HepG2 (cell line): ENCODE measurements around the gene CERS3. TPM values are rescaled to one million over a fixed set of nuclear protein-coding genes. Genes with fewer than 3 reads are reported as not detected.

Experiments used
- BORCS8-MEF2B ChIP-seq: sonication (generic); formaldehyde crosslinking; IDR thresholded peaks from 2 replicates; pipeline ENCODE4 v1.8.0; 2022; ENCODE audit warnings: mild to moderate bottlenecking, missing genetic modification reagents
- BRD4 ChIP-seq: sonication (generic); formaldehyde crosslinking; IDR thresholded peaks from 2 replicates; pipeline ENCODE4 v1.4.0; 2020; ENCODE audit warnings: missing genetic modification reagents
- ELF4 ChIP-seq: sonication (generic); formaldehyde crosslinking; IDR thresholded peaks from 2 replicates; pipeline ENCODE4 v1.5.0; 2020; ENCODE audit warnings: missing genetic modification reagents, mild to moderate bottlenecking, moderate library complexity, borderline replicate concordance
- FOXP1 ChIP-seq, 2 experiments: fragments of 450-650 bp in 1 of 2; IDR thresholded peaks; 2 replicates each; pipeline ENCODE4 v1.6.1; 2017 to 2018; ENCODE audit warnings: antibody characterized with exemption in 1 of 2
- KLF6 ChIP-seq: IDR thresholded peaks from 2 replicates; pipeline ENCODE4 v1.8.0; 2016; ENCODE audit warnings: missing biosample characterization, missing genetic modification reagents
- MBD4 ChIP-seq: IDR thresholded peaks from 2 replicates; pipeline ENCODE4 v1.6.1; 2012; ENCODE audit warnings: low read length, inconsistent platforms, borderline replicate concordance
- NFATC3 ChIP-seq: sonication (generic); formaldehyde crosslinking; IDR thresholded peaks from 2 replicates; pipeline ENCODE4 v1.5.1; 2020; ENCODE audit warnings: mild to moderate bottlenecking, missing genetic modification reagents
- POLR2AphosphoS5 ChIP-seq: IDR thresholded peaks from 2 replicates; pipeline ENCODE4 v1.6.1; 2012; ENCODE audit warnings: low read depth, low read length
- RBM39 ChIP-seq: fragments of 200-400 bp; formaldehyde crosslinking; IDR thresholded peaks from one replicate; pipeline ENCODE4 v1.6.1; 2018; ENCODE audit warnings: antibody characterized with exemption, mild to moderate bottlenecking, low read depth, low read length; ENCODE audit not compliant: poor library complexity, severe bottlenecking
- SALL1 ChIP-seq: sonication (generic); formaldehyde crosslinking; IDR thresholded peaks from 2 replicates; pipeline ENCODE4 v1.8.0; 2022; ENCODE audit warnings: mild to moderate bottlenecking, missing genetic modification reagents
- SETDB1 ChIP-seq: sonication (generic); formaldehyde crosslinking; IDR thresholded peaks from 2 replicates; pipeline ENCODE4 v1.5.1; 2020; ENCODE audit warnings: missing genetic modification reagents, mild to moderate bottlenecking, borderline replicate concordance
- SRY ChIP-seq: sonication (generic); formaldehyde crosslinking; IDR thresholded peaks from 2 replicates; pipeline ENCODE4 v1.8.0; 2022; ENCODE audit warnings: mild to moderate bottlenecking, missing genetic modification reagents
- TARDBP ChIP-seq: sonication (generic); formaldehyde crosslinking; IDR thresholded peaks from 2 replicates; pipeline ENCODE4 v1.8.0; 2022; ENCODE audit warnings: mild to moderate bottlenecking, missing genetic modification reagents
- TBL1XR1 ChIP-seq: fragments of 150-350 bp; IDR thresholded peaks from 2 replicates; pipeline ENCODE4 v1.6.1; 2014; ENCODE audit warnings: borderline replicate concordance, low read length; ENCODE audit not compliant: partially characterized antibody
- THAP7 ChIP-seq: sonication (generic); formaldehyde crosslinking; IDR thresholded peaks from 2 replicates; pipeline ENCODE4 v1.8.1; 2023; ENCODE audit warnings: mild to moderate bottlenecking, missing genetic modification reagents
- YEATS2 ChIP-seq: sonication (generic); formaldehyde crosslinking; IDR thresholded peaks from 2 replicates; pipeline ENCODE4 v1.4.0; 2020; ENCODE audit warnings: missing genetic modification reagents, borderline replicate concordance
- ZBTB44 ChIP-seq: sonication (generic); formaldehyde crosslinking; IDR thresholded peaks from 2 replicates; pipeline ENCODE4 v1.4.0; 2020; ENCODE audit warnings: missing genetic modification reagents
- ZC3H4 ChIP-seq: sonication (generic); formaldehyde crosslinking; IDR thresholded peaks from 2 replicates; pipeline ENCODE4 v1.4.0; 2020; ENCODE audit warnings: missing genetic modification reagents, borderline replicate concordance
- ZFAT ChIP-seq: sonication (generic); formaldehyde crosslinking; conservative IDR thresholded peaks from 2 replicates; pipeline ENCODE4 v1.8.1; 2023; ENCODE audit warnings: missing genetic modification reagents, inconsistent platforms
- ZKSCAN5 ChIP-seq: sonication (generic); formaldehyde crosslinking; IDR thresholded peaks from 2 replicates; pipeline ENCODE4 v1.5.1; 2020; ENCODE audit warnings: mild to moderate bottlenecking, missing genetic modification reagents
- ZNF282 ChIP-seq: fragments of 450-650 bp; IDR thresholded peaks from 2 replicates; pipeline ENCODE4 v1.6.1; 2018; ENCODE audit not compliant: partially characterized antibody
- ZNF331 ChIP-seq: sonication (generic); formaldehyde crosslinking; IDR thresholded peaks from 2 replicates; pipeline ENCODE4 v1.4.0; 2020; ENCODE audit warnings: missing genetic modification reagents
- ZNF333 ChIP-seq: sonication (generic); formaldehyde crosslinking; IDR thresholded peaks from 2 replicates; pipeline ENCODE4 v1.4.0; 2020; ENCODE audit warnings: mild to moderate bottlenecking, missing genetic modification reagents, borderline replicate concordance
- ZNF530 ChIP-seq: sonication (generic); formaldehyde crosslinking; IDR thresholded peaks from 2 replicates; pipeline ENCODE4 v1.5.0; 2020; ENCODE audit warnings: low read depth, mild to moderate bottlenecking, missing genetic modification reagents
- ZNF607 ChIP-seq: sonication (generic); formaldehyde crosslinking; IDR thresholded peaks from 2 replicates; pipeline ENCODE4 v1.5.1; 2020; ENCODE audit warnings: missing genetic modification reagents, mild to moderate bottlenecking, borderline replicate concordance
- ZNF678 ChIP-seq: sonication (generic); formaldehyde crosslinking; IDR thresholded peaks from 2 replicates; pipeline ENCODE4 v1.4.0; 2020; ENCODE audit warnings: mild to moderate bottlenecking, missing genetic modification reagents
- ZNF773 ChIP-seq: sonication (generic); formaldehyde crosslinking; IDR thresholded peaks from 2 replicates; pipeline ENCODE4 v1.4.0; 2020; ENCODE audit warnings: missing genetic modification reagents, borderline replicate concordance
- ZNF83 ChIP-seq: sonication (generic); formaldehyde crosslinking; IDR thresholded peaks from 2 replicates; pipeline ENCODE4 v1.4.0; 2020; ENCODE audit warnings: missing genetic modification reagents, mild to moderate bottlenecking, borderline replicate concordance
- ZNF839 ChIP-seq: sonication (generic); formaldehyde crosslinking; IDR thresholded peaks from 2 replicates; pipeline ENCODE4 v1.4.0; 2020; ENCODE audit warnings: missing genetic modification reagents, mild to moderate bottlenecking, borderline replicate concordance
- ZSCAN30 ChIP-seq: sonication (generic); formaldehyde crosslinking; IDR thresholded peaks from 2 replicates; pipeline ENCODE4 v1.5.0; 2020; ENCODE audit warnings: mild to moderate bottlenecking, missing genetic modification reagents
- ZSCAN9 ChIP-seq: IDR thresholded peaks from 2 replicates; pipeline ENCODE4 v1.6.1; 2016; ENCODE audit warnings: borderline replicate concordance
- polyA plus RNA-seq, 8 experiments: library from polyadenylated mRNA; depleted of rRNA in 3 of 8; stranded (reverse) in 7 of 8; unstranded in 1 of 8; fragments of >200 nt; fragmentation: Illumina TruSeq in 4 of 8; extraction: Trizol in 4 of 8; gene quantifications; 2 replicates each; pipeline versions ENCODE4 v1.2.1 to v1.2.3, GENCODE V29; 2011 to 2016; ENCODE audit warnings: low read depth in 4 of 8, missing spikeins in 1 of 8, mixed read lengths in 1 of 8; ENCODE audit not compliant: insufficient read depth in 1 of 8
- total RNA-seq, 5 experiments: library from RNA; depleted of rRNA; stranded (reverse); fragments of >200 nt; fragmentation: Illumina TruSeq; extraction: Trizol; gene quantifications; 2 replicates each; pipeline ENCODE4 v1.2.3, GENCODE V29; 2016; ENCODE audit warnings: low read depth in 1 of 5

Gene CERS3
- total and polyA plus RNA-seq, 2 of the 13 experiments (the other 11 are each of a cell fraction or from before 2014, with no cell fraction given) = not detected

GRCh38 chr15:100350434-100351226 is 178.1 kb downstream of the CERS3 start (continued):
- no peak for TF ChIP-seq ZSCAN30 (CRISPR knock-in tag)
- TF ChIP-seq ZNF607 = no peak
- TF ChIP-seq BRD4 (CRISPR knock-in tag) = no peak
- TF ChIP-seq SRY (CRISPR knock-in tag) = no peak
- peak; percentile 44; the same call in 1 of the 2 replicates for TF ChIP-seq KLF6
- no peak for TF ChIP-seq ZKSCAN5 (CRISPR knock-in tag)
- no peak for TF ChIP-seq ZNF839 (CRISPR knock-in tag)
- no peak for TF ChIP-seq ZNF678 (CRISPR knock-in tag)
- TF ChIP-seq MBD4 = no peak
- no peak for TF ChIP-seq ZNF333 (CRISPR knock-in tag)
- TF ChIP-seq SETDB1 (CRISPR knock-in tag) = no peak
- no peak for TF ChIP-seq YEATS2 (CRISPR knock-in tag)
- peak; percentile 40 for TF ChIP-seq TBL1XR1
- TF ChIP-seq THAP7 = no peak
- TF ChIP-seq ZNF773 (CRISPR knock-in tag) = no peak
- no peak for TF ChIP-seq ZSCAN9 (CRISPR knock-in tag)
- TF ChIP-seq NFATC3 = 0 out of 2 replicates have a peak, but pooled peaks have one; percentile 66
- no peak; the same call in 1 of the 2 replicates for TF ChIP-seq SALL1 (CRISPR knock-in tag)
- TF ChIP-seq POLR2AphosphoS5 = no peak
- TF ChIP-seq ZNF282 = no peak
- TF ChIP-seq ZNF83 = no peak
- TF ChIP-seq ZC3H4 (CRISPR knock-in tag) = no peak
- no peak for TF ChIP-seq FOXP1 (IDR thresholded peaks at IDR 0.05)
- TF ChIP-seq FOXP1 (CRISPR knock-in tag; IDR thresholded peaks at IDR 0.05) = peak; percentile 75
- TF ChIP-seq ELF4 (CRISPR knock-in tag) = no peak
- TF ChIP-seq ZNF530 (CRISPR knock-in tag) = no peak
- no peak for TF ChIP-seq BORCS8-MEF2B (CRISPR knock-in tag)
- TF ChIP-seq ZBTB44 (CRISPR knock-in tag) = no peak
- no peak for TF ChIP-seq ZFAT (CRISPR knock-in tag)
- TF ChIP-seq ZNF331 = peak; percentile 91
- no peak for TF ChIP-seq RBM39
- 0 out of 2 replicates have a peak, but pooled peaks have one; percentile 32 for TF ChIP-seq TARDBP
